HG03060 (cell line): ENCODE measurements around the gene TEKT2.
A peak's percentile ranks its signal among the peaks of the same experiment; 100 is the strongest.

Experiments used
- ATAC-seq: cut with Tn5 transposase; IDR thresholded peaks from one replicate; pipeline ENCODE4 v1.9.1; 2021; ENCODE audit warnings: low read depth, moderate number of reproducible peaks; ENCODE audit not compliant: unreplicated experiment

Gene TEKT2

GRCh38 chr1:36086529-36087232, 2.8 kb downstream of the TEKT2 start:
- ATAC-seq: no peak

- no peak for ATAC-seq
Measured at GRCh38 chr1:36087233-36088123, 3.6 kb downstream of the TEKT2 start.

GRCh38 chr1:36088265-36088576, 4.3 kb downstream of the TEKT2 start:
- peak; percentile 2 for ATAC-seq

GRCh38 chr1:36088577-36089392, 4.9 kb downstream of the TEKT2 start, which contains the start of gene ADPRS:
TSS of gene ADPRS (plus strand) at chr1:36088892. CDS start at chr1:36088905, 13 bp downstream.
- peak; percentile 76 for ATAC-seq

GRCh38 chr1:36089393-36090121, 5.7 kb downstream of the TEKT2 start:
- no peak for ATAC-seq

DNA sequence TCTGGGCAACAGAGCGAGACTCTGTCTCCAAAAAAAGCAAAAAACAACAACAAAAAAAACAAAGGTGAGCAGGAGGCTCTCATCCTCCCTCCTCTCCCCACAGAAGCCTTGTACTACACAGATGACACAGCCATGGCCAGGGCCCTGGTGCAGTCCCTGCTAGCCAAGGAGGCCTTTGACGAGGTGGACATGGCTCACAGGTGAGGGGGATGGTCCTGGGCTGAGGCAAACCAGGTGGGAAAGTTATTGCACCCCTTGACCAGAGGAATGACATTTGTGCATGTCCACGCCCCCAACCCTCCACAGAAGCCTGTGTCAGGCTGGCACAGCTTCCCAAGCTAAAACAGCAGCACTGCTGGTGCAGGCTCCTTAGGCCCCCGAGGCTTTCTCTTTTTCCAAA, 7.2 kb downstream of the TEKT2 start:
- ATAC-seq: no peak

DNA sequence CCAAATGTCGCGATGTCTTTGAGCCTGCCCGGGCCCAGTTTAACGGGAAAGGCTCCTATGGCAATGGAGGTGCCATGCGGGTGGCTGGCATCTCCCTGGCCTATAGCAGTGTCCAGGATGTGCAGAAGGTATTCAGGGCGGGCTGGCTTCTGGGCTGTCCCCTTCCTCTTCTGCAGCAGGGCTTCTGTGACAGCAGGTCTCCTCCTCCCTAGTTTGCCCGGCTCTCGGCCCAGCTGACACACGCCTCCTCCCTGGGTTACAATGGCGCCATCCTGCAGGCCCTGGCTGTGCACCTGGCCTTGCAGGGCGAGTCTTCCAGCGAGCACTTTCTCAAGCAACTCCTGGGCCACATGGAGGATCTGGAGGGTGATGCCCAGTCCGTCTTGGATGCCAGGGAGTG, 7.8 kb downstream of the TEKT2 start:
- no peak for ATAC-seq

- ATAC-seq: no peak
Measured at GRCh38 chr1:36092166-36092797, 8.4 kb downstream of the TEKT2 start.

DNA sequence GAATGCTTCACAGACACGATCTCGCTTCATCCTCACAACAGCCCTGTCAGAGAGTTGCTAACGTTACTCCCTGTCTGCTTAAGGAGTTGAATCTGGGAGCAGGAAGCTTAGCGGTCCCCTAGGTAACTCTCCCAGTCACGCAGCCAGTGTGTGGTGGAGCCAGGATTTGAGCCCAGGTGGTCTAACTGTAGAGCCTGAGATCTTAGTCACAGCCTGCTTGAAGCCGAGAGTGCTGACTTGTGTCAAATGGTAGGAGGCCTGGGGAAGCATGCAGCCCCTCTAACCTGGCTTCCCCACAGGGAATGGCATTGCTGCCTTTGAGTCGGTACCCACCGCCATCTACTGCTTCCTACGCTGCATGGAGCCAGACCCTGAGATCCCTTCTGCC, 8.9 kb downstream of the TEKT2 start:
- ATAC-seq: no peak

DNA sequence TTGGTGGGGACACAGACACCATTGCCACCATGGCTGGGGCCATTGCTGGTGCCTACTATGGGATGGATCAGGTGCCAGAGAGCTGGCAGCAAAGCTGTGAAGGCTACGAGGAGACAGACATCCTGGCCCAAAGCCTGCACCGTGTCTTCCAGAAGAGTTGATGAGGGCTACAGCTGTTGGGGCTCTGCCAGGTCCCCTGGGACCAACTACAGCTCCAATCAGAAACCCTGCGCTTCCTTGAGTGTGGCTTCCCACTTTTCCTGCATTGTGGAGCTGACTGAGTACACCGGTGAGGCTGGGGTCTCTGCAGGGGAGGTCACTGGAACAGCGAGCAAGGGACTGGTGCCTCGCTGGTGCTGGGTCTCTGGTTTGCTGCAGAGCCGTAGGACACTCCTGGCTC, 9.3 kb downstream of the TEKT2 start:
- no peak for ATAC-seq

GRCh38 chr1:36093929-36094328, 10.0 kb downstream of the TEKT2 start:
- no peak for ATAC-seq

DNA sequence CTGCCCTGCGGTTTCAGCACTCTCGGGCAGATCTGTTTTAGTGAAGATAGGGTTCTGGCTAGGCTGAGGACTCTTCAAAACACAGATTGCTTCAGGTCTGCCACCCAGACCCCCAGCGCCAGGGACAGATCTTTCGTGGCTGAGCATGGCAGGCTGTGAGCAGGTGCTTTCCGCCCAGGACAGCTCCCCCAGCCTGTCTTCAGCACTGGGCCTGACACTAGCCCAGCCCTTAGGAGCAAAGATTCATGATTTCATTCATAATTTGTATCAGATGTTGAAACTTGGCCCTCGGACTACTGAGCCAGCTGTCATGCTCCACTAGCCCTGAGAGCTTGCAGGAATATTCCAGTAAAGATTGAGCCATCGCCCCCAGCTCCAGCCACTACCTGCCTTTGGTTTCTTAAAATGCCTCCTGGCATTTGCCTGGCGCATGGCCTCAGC, 10.7 kb downstream of the TEKT2 start:
- no peak for ATAC-seq

DNA sequence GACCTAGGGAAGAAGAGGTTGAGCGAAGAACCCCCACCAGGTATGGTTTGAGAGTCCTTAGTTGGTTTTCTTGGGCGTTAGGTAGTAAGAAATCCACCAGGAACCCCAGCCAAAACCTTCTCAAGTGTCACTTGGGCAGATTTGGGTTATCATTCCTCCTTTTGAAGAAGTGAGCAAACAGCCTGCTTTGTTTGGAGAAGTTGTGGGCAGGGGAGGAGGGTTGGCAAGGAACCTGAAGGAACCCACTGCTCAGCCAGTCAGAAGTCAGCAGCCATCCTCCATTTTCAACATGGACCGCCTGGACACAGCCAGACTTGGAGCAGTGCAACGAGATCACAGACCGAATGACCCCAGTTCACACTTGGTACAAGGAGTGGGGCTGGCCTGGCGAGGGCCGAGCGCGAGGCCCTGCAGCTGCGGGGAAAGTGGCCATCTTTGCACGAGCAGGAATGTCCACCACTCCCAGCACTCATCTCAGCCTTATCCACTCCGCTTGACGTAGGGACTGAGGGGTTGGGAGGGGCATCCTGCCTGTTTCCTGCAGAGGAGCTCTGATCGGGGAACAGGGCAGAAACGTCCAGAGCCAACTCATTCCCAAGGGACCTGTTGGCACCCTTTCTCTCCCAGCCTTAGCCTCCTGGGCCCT, 12.0 kb downstream of the TEKT2 start:
- no peak for ATAC-seq

DNA sequence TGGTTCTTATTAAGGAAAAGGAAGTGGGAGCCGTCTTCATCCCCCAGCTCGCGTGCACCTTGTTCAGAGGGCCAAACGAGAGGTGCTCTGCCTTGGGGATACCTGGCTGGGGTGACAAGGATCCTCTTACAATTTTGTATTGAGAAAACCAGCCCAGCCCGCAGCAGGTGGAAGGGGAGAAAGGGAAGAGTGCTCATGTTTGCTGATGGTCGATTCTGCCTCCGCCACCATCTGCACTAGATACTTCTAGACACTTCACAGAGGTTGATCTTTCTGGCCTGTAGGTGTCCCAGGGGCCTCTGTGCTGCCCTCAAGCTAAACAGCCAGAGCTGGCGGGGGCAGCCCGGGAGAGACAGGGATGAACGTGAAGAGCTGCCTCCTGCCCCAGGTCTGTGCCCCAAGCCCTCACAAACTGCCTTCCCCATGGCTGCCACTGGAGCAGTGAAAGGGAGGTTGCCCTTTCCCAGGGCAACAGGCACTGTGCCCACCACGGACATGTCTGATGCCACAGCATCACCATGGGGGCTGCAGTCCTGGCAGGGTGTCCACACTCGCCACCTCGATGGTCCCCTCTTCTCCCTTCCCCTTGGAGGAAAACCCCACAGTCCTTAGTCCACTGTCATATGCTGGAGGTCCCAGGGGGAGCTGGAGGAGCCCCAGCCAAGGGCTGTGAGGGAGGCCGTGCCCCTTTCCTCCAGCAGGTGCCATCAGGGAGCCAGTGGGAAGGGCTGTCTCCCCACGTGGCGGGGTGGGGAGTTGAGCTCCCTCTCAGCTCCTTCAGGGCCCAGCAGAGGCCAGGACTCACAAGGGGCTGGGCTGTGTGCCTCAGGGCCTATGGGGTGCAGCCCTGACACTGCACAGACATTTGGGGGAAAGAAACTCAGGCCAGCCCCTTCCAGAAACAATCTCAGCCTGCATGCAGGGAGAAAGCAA, 12.9 kb downstream of the TEKT2 start:
- no peak for ATAC-seq

DNA sequence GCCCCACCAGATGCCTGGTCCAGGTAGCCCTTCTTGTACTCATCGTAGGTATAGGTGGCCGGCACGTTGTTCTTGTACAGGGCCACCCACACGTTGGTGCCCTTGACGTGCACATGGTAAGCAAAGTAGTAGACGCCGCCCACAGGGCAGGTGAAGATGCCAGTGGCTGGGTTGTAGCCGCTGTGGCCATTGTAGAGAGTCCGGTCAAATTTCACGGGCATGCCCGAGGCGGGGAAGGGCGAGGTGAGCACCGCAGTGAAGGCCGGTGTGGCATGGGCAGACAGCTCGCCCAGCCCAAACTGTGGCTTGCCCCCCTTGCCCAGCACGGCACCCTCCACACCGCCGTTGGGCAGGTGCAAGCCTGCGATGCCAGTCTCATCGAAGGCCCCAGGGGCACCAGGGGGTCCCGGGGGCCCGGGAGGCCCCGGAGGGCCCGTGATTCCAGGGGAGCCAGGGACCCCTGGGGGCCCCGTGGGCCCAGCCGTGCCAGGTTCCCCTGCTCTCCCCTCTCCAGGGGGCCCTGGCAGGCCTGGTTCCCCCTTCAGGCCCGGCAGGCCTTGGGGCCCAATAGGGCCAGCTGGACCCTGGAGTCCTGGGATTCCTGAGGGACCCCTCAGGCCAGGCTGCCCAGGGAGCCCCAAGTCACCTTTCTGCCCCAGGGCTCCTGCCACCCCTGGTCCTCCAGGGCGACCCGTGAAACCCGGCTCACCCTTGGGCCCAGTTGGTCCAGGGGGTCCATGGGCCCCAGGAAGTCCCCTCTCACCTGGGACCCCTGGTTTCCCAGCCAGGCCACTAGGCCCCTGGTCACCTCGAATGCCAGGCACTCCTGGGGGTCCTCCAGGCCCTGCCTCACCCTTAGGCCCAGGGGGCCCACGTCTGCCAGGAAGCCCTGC, 14.0 kb downstream of the TEKT2 start:
- ATAC-seq: no peak

- ATAC-seq: no peak
Measured at GRCh38 chr1:36098650-36099365, 14.9 kb downstream of the TEKT2 start.
